Measurements from ENCODE around the gene KATNB1.

DNA sequence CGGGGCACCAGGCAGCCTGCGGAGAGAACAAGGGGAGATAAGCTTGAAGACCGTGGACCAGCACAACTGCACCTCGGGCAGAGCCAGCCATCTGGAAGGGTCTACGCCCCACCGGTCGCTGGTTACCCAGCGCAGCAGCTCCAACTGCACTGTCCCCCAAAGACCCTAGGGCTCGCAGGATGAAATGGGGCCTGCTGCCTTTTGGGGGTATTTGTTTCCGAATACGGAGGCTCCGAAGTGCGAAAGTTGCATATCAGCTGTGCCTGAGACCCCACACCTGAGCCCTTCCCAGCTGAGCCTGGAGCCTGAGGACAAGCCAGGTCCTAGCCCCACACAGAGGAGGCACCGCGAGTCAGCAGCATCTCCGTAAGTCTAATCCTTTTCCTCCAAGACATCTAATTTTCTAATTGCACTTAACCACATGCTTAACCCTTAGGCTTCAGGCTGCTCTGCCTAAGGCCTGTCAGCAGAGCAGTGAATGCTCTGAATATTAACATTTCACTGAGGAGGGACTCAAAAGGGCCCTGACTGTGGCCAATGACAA lies 62.8 kb downstream of the KATNB1 start:
- TF ChIP-seq, protein P1, sequence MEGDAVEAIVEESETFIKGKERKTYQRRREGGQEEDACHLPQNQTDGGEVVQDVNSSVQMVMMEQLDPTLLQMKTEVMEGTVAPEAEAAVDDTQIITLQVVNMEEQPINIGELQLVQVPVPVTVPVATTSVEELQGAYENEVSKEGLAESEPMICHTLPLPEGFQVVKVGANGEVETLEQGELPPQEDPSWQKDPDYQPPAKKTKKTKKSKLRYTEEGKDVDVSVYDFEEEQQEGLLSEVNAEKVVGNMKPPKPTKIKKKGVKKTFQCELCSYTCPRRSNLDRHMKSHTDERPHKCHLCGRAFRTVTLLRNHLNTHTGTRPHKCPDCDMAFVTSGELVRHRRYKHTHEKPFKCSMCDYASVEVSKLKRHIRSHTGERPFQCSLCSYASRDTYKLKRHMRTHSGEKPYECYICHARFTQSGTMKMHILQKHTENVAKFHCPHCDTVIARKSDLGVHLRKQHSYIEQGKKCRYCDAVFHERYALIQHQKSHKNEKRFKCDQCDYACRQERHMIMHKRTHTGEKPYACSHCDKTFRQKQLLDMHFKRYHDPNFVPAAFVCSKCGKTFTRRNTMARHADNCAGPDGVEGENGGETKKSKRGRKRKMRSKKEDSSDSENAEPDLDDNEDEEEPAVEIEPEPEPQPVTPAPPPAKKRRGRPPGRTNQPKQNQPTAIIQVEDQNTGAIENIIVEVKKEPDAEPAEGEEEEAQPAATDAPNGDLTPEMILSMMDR (conservative IDR thresholded peaks at IDR 0.05; ENCODE audit: low read length): no peak
- TF ChIP-seq EZH2phosphoT487 (IDR thresholded peaks at IDR 0.05; ENCODE audit: borderline replicate concordance, low read depth, low read length): no peak

All from OCI-LY7 (cell line).